Endodermal cell (in vitro differentiated cells): ENCODE measurements around the gene CLTCL1. TPM values are rescaled to one million over a fixed set of nuclear protein-coding genes. Genes with fewer than 3 reads are reported as not detected.

Source experiments
- DNase-seq: peaks from one replicate; pipeline ENCODE4 v3.0.0-alpha.2; 2017
- H3K27ac ChIP-seq: 2 replicates; pipeline ENCODE4 v1.5.1; 2013; ENCODE audit warnings: mild to moderate bottlenecking, low read depth, low read length, moderate library complexity
- H3K27me3 ChIP-seq: 2 replicates; pipeline ENCODE4 v1.6.1; 2013; ENCODE audit warnings: mild to moderate bottlenecking, low read length, moderate library complexity; ENCODE audit not compliant: insufficient read depth, control insufficient read depth, poor library complexity, severe bottlenecking
- H3K36me3 ChIP-seq: 2 replicates; pipeline ENCODE4 v1.7.0; 2013; ENCODE audit warnings: mild to moderate bottlenecking, low read length, moderate library complexity; ENCODE audit not compliant: control insufficient read depth, insufficient read depth
- H3K4me1 ChIP-seq: one replicate; pipeline ENCODE4 v1.7.0; 2013; ENCODE audit warnings: low read length; ENCODE audit not compliant: control insufficient read depth, insufficient read depth
- H3K4me3 ChIP-seq: 2 replicates; pipeline ENCODE4 v1.5.1; 2013; ENCODE audit warnings: mild to moderate bottlenecking, low read length, moderate library complexity
- H3K9ac ChIP-seq: 2 replicates; pipeline ENCODE4 v1.6.1; 2013; ENCODE audit warnings: mild to moderate bottlenecking, low read length, moderate library complexity; ENCODE audit not compliant: poor library complexity, severe bottlenecking; ENCODE audit errors: extremely low read depth
- H3K9me3 ChIP-seq: 2 replicates; pipeline ENCODE4 v1.6.1; 2013; ENCODE audit warnings: mild to moderate bottlenecking, low read length, moderate library complexity; ENCODE audit not compliant: control insufficient read depth
- H3K27ac Mint-ChIP-seq: 2 replicates; pipeline ENCODE4 v1.8.0; 2020; ENCODE audit warnings: mixed read lengths
- H3K27me3 Mint-ChIP-seq: 2 replicates; pipeline ENCODE4 v1.8.0; 2021; ENCODE audit warnings: mild to moderate bottlenecking, mixed read lengths; ENCODE audit not compliant: insufficient read depth
- H3K36me3 Mint-ChIP-seq: 2 replicates; pipeline ENCODE4 v1.8.0; 2020; ENCODE audit warnings: low read depth, mixed read lengths
- H3K4me1 Mint-ChIP-seq: 2 replicates; pipeline ENCODE4 v1.8.0; 2020; ENCODE audit warnings: mixed read lengths
- H3K4me3 Mint-ChIP-seq: 2 replicates; pipeline ENCODE4 v1.8.0; 2020; ENCODE audit warnings: mild to moderate bottlenecking, moderate library complexity, mixed read lengths
- H3K9me3 Mint-ChIP-seq: 2 replicates; pipeline ENCODE4 v1.8.0; 2020; ENCODE audit warnings: mild to moderate bottlenecking, mixed read lengths
- WGBS, 2 experiments: methylation state at CpG; one replicate each; pipeline versions ENCODE4 v1.1.5 to v1.1.7; 2013; ENCODE audit warnings: missing lambda C conversion rate in 2 of 2, mixed read lengths in 1 of 2; ENCODE audit not compliant: insufficient coverage in 1 of 2, insufficient read length in 1 of 2; 5-methylcytosine and 5-hydroxymethylcytosine counted together
- total RNA-seq, 2 donors: library from RNA; stranded (reverse); fragmentation: NEBNext Ultra II Directional in 1 of 2; extraction: Animal tissue kit (Norgen Biotek cat#: 25700) in 1 of 2; gene quantifications; 2 replicates in 1 of 2; 3 replicates in 1 of 2; pipeline ENCODE4 v1.2.1, GENCODE V29; 2021
- TF ChIP-seq, protein P1 (sequence below): fragments of 200-600 bp; sonication (generic); conservative IDR thresholded peaks from 2 replicates; pipeline ENCODE4 v1.5.0; 2021; ENCODE audit warnings: antibody characterized with exemption, mild to moderate bottlenecking

The CLTCL1 gene
- total RNA-seq, 2 donors from 2014 or later = 11.8 to 14.4 TPM

DNA sequence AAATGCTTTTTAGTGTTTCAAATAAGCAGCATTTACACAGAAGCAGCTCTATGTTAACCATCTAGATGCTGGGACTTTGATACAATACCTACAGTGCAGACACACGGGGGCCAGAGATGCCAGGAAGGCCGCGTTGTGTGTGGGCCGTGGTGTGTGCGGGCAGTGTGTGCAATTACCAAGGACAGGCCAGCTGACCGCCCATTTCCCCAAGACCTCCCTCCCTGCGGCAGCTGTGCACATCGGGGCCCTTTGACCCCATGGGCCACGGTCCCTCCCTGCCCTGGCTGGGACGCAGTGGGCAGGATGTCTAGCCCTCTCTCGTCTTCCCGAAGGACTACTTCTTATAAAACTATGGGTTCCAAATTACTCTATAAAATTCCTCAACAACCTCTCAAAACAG, 38.4 kb downstream of the CLTCL1 start:
- Mint-ChIP-seq H3K9me3 (no peaks in the 10 kb centered on the region), H3K4me3 (no peak overlapping the region), H3K36me3 (peaks cover 27% of the 10 kb centered on the region), H3K4me1 (no peaks in the 10 kb centered on the region), H3K27ac (no peak overlapping the region), H3K27me3 (no peaks in the 10 kb centered on the region)
- TF ChIP-seq, protein P1, sequence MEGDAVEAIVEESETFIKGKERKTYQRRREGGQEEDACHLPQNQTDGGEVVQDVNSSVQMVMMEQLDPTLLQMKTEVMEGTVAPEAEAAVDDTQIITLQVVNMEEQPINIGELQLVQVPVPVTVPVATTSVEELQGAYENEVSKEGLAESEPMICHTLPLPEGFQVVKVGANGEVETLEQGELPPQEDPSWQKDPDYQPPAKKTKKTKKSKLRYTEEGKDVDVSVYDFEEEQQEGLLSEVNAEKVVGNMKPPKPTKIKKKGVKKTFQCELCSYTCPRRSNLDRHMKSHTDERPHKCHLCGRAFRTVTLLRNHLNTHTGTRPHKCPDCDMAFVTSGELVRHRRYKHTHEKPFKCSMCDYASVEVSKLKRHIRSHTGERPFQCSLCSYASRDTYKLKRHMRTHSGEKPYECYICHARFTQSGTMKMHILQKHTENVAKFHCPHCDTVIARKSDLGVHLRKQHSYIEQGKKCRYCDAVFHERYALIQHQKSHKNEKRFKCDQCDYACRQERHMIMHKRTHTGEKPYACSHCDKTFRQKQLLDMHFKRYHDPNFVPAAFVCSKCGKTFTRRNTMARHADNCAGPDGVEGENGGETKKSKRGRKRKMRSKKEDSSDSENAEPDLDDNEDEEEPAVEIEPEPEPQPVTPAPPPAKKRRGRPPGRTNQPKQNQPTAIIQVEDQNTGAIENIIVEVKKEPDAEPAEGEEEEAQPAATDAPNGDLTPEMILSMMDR = no peak
- Histone ChIP-seq H3K4me3 (no peak overlapping the region), H3K4me1 (no peaks in the 10 kb centered on the region), H3K27ac (no peak overlapping the region), H3K36me3 (peaks cover 8% of the 10 kb centered on the region), H3K27me3 (peaks cover 5% of the 10 kb centered on the region), H3K9me3 (no peaks in the 10 kb centered on the region), H3K9ac (no peak overlapping the region)
- DNase-seq = no peak
- 93 to 94% methylated on average over 5 to 12 of the region's 12 CpGs for WGBS, 2 experiments

DNA sequence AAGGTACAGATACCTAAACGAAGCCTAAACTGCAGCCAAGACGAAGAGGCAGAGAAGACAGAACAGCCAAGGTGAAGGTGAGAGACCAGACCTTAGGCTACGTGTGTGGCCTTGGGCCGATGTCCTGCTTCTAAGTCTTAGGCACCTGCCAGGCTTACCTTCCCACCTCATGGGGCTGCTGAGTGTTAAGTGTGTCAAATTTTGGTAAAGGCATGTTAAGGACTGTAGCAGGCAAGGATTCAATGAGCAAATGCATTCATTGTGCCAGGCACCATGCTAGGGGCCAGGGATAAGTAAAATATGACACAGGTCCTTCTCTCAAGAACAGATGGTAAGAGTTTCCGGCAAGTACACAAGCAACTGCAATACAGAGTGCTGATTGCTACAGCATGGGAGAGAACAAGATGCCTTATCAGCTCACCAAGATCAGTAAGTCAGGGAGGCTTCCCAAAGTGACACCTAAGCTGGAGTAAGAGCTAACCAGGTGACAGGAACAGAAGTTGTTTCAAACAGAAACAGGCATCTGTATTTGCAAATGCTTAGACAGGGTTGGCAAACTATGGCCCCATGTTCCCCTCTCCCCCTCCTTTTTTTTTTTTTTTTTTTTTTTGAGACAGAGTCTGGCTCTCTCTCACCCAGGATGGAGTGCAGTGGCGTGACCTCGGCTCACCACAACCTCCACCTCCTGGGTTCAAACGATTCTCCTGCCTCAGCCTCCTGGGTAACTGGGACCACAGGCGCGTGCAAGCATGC, 46.7 kb downstream of the CLTCL1 start:
- no peak overlapping the region for H3K4me3 ChIP-seq
- Mint-ChIP-seq H3K4me3 (no peak overlapping the region), H3K27me3 (no peaks in the 10 kb centered on the region), H3K36me3 (peaks cover 13% of the 10 kb centered on the region), H3K9me3 (no peaks in the 10 kb centered on the region), H3K27ac (no peak overlapping the region), H3K4me1 (no peaks in the 10 kb centered on the region)
- 90 to 92% methylated on average over 6 to 10 of the region's 10 CpGs for WGBS, 2 experiments
- no peak overlapping the region for H3K9ac ChIP-seq
- no peaks in the 10 kb centered on the region for H3K4me1 ChIP-seq
- TF ChIP-seq, protein P1 = no peak
- H3K27me3 ChIP-seq = no peaks in the 10 kb centered on the region
- H3K36me3 ChIP-seq = no peaks in the 10 kb centered on the region
- no peaks in the 10 kb centered on the region for H3K9me3 ChIP-seq
- DNase-seq = no peak
- H3K27ac ChIP-seq = no peak overlapping the region

- no peak overlapping the region for H3K9ac ChIP-seq
- Mint-ChIP-seq H3K27ac (no peak overlapping the region), H3K4me1 (no peaks in the 10 kb centered on the region), H3K36me3 (peaks cover 10% of the 10 kb centered on the region), H3K4me3 (no peak overlapping the region), H3K27me3 (no peaks in the 10 kb centered on the region), H3K9me3 (no peaks in the 10 kb centered on the region)
- 92% methylated on average over 3 of the region's 4 CpGs; no CpG with 5 or more reads in 1 of the 2 experiments for whole genome bisulfite sequencing, 2 experiments
- no peaks in the 10 kb centered on the region for H3K27me3 ChIP-seq
- no peak for DNase-seq
- no peak overlapping the region for H3K27ac ChIP-seq
- H3K4me1 ChIP-seq = no peaks in the 10 kb centered on the region
- no peaks in the 10 kb centered on the region for H3K36me3 ChIP-seq
- no peaks in the 10 kb centered on the region for H3K9me3 ChIP-seq
- no peak overlapping the region for H3K4me3 ChIP-seq
- TF ChIP-seq, protein P1 = no peak
Observed at GRCh38 chr22:19242699-19243098, 48.8 kb downstream of the CLTCL1 start.
